Neural cell (in vitro differentiated cells): ENCODE data around the gene BROX. TPM values are rescaled to one million over a fixed set of nuclear protein-coding genes. Genes with fewer than 3 reads are reported as not detected.

ENCODE experiments used
- H2AFZ ChIP-seq: fragments of 200-600, 300-800 bp; sonication (generic), shearing (Covaris generic); 2 replicates; pipeline ENCODE4 v1.6.0; 2014; ENCODE audit warnings: low read depth, mild to moderate bottlenecking, antibody characterized with exemption, low read length, moderate library complexity
- H3F3A ChIP-seq: fragments of 200-600 bp; shearing (Covaris generic); 2 replicates; pipeline ENCODE4 v1.6.1; 2016; ENCODE audit warnings: mild to moderate bottlenecking, moderate library complexity, mixed read lengths, antibody characterized with exemption, low read length; ENCODE audit not compliant: insufficient read depth, poor library complexity, severe bottlenecking
- H3K27ac ChIP-seq: fragments of 200-600, 300-800 bp; sonication (generic), shearing (Covaris generic); 2 replicates; pipeline ENCODE4 v1.5.1; 2014; ENCODE audit warnings: mild to moderate bottlenecking, low read length, moderate library complexity
- H3K27me3 ChIP-seq: fragments of 300-800, 200-600 bp; sonication (generic), shearing (Covaris generic); 2 replicates; pipeline ENCODE4 v1.6.0; 2014; ENCODE audit warnings: mild to moderate bottlenecking, low read depth, low read length, moderate library complexity; ENCODE audit not compliant: insufficient read depth
- H3K36me3 ChIP-seq: fragments of 300-800, 200-600 bp; sonication (generic), shearing (Covaris generic); 2 replicates; pipeline ENCODE4 v1.5.1; 2014; ENCODE audit warnings: mild to moderate bottlenecking, antibody characterized with exemption, low read length, moderate library complexity; ENCODE audit not compliant: insufficient read depth
- H3K4me2 ChIP-seq: fragments of 300-800, 200-600 bp; sonication (generic), shearing (Covaris generic); 2 replicates; pipeline ENCODE4 v1.6.0; 2014; ENCODE audit warnings: mild to moderate bottlenecking, low read length
- H3K4me3 ChIP-seq: fragments of 300-800, 200-600 bp; sonication (generic), shearing (Covaris generic); 2 replicates; pipeline ENCODE4 v1.5.1; 2014; ENCODE audit warnings: mild to moderate bottlenecking, low read length, moderate library complexity
- H3K79me2 ChIP-seq: fragments of 200-600 bp; shearing (Covaris generic); replicated peaks from 2 replicates; pipeline ENCODE4 v1.6.0; 2014; ENCODE audit warnings: mild to moderate bottlenecking, low read length, moderate library complexity; ENCODE audit not compliant: insufficient read depth
- H3K9ac ChIP-seq: fragments of 300-800, 200-600 bp; sonication (generic), shearing (Covaris generic); 2 replicates; pipeline ENCODE4 v1.6.1; 2016; ENCODE audit warnings: mild to moderate bottlenecking, low read length, mixed read lengths
- H3K9me2 ChIP-seq: fragments of 200-600 bp; shearing (Covaris generic); 2 replicates; pipeline ENCODE4 v1.6.1; 2016; ENCODE audit warnings: mild to moderate bottlenecking, low read length, mixed read lengths; ENCODE audit not compliant: insufficient read depth
- H3K9me3 ChIP-seq: fragments of 200-600, 300-800 bp; sonication (generic), shearing (Covaris generic); 2 replicates; pipeline ENCODE4 v1.6.1; 2016; ENCODE audit warnings: mild to moderate bottlenecking, mixed run types, low read length, moderate library complexity, mixed read lengths
- H4K20me1 ChIP-seq: fragments of 200-600 bp; shearing (Covaris generic); 2 replicates; pipeline ENCODE4 v1.6.1; 2016; ENCODE audit warnings: mild to moderate bottlenecking, mixed run types; ENCODE audit not compliant: insufficient read depth
- EP300 ChIP-seq: fragments of 450-650 bp; conservative IDR thresholded peaks from 2 replicates; pipeline ENCODE4 v1.6.1; 2014; ENCODE audit warnings: antibody characterized with exemption, mild to moderate bottlenecking, moderate library complexity; ENCODE audit not compliant: poor library complexity, severe bottlenecking
- EZH2 ChIP-seq: fragments of 200-600, 300-800 bp; shearing (Covaris generic), sonication (generic); IDR thresholded peaks from 2 replicates; pipeline ENCODE4 v1.6.1; 2014; ENCODE audit warnings: antibody characterized with exemption, low read length, borderline replicate concordance, mild to moderate bottlenecking; ENCODE audit not compliant: insufficient read depth, poor library complexity, severe bottlenecking
- MXI1 ChIP-seq: fragments of 450-650 bp; conservative IDR thresholded peaks from 2 replicates; pipeline ENCODE4 v1.6.1; 2014; ENCODE audit warnings: antibody characterized with exemption, mild to moderate bottlenecking; ENCODE audit not compliant: poor library complexity, severe bottlenecking
- POLR2AphosphoS5 ChIP-seq: IDR thresholded peaks from 2 replicates; pipeline ENCODE4 v1.6.1; 2012
- RAD21 ChIP-seq: fragments of 450-650 bp; conservative IDR thresholded peaks from 2 replicates; pipeline ENCODE4 v1.6.1; 2014; ENCODE audit warnings: antibody characterized with exemption, mild to moderate bottlenecking, moderate library complexity
- SMC3 ChIP-seq: fragments of 450-650 bp; conservative IDR thresholded peaks from 2 replicates; pipeline ENCODE4 v1.6.1; 2014; ENCODE audit warnings: antibody characterized with exemption, mild to moderate bottlenecking, moderate library complexity; ENCODE audit not compliant: poor library complexity
- TAF1 ChIP-seq: IDR thresholded peaks from 2 replicates; pipeline ENCODE4 v1.6.1; 2012; ENCODE audit warnings: low read depth
- polyA plus RNA-seq: library from polyadenylated mRNA; depleted of rRNA; stranded (reverse); fragments of >200 nt; gene quantifications from 2 replicates; pipeline ENCODE4 v1.2.3, GENCODE V29; 2014
- TF ChIP-seq, protein P1 (sequence below): fragments of 450-650 bp; IDR thresholded peaks from 2 replicates; pipeline ENCODE4 v1.5.1; 2014; ENCODE audit warnings: antibody characterized with exemption, mild to moderate bottlenecking, moderate library complexity; ENCODE audit not compliant: poor library complexity, severe bottlenecking
- TF ChIP-seq, protein P2 (sequence below): IDR thresholded peaks from 2 replicates; pipeline ENCODE4 v1.6.1; 2012; ENCODE audit warnings: borderline replicate concordance

The BROX gene
- polyA plus RNA-seq, 1 donor from 2014 or later, result 22.6 TPM

DNA sequence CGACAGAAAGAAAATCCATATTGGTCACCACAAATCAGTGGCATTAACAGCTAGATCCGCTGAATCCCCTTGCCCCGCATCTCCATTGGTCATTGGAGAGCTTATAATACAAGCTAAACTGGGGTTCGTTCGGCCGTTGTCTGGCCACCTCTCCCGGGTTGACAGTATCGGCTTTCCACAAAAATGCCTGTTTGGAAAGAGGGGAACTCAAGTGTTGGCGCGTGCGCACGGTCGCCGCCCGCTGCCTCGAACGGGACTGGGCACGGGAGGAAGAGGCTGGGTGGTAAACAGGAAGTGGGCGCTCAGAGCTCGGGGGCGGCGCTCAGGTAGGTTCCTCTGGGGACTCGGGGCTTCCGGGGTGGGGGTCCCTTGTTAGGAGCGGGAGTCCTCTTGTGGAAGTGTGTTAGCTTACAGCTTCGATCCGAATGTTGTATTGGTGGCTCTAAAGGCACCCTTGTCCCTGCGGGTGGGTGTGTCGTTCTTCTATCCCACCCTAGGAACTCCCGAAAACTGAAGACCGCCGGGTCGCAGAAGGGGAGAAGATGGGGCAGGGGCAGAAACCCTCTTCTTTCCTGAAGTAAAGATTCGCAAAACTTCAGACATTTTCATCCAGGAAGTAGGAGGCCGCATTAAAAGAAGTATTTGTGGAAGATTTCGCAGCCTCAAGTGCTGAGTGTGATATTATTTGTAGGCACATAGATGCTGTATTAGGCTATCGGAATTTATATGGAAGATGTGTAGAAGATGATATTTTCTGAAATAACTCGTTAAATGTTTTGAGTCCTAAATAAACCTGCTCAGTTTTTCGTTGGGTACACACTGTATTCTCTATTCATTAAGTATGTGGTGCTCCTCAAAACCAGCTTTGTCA is 962 bp downstream of the BROX start:
- Histone ChIP-seq H3K9me2 (no peaks in the 10 kb centered on the region), H3K79me2 (peaks cover 31% of the 10 kb centered on the region)
- TF ChIP-seq POLR2AphosphoS5 (peak; percentile 56), RAD21 (no peak), MXI1 (peak; percentile 7), EP300 (no peak), EZH2 (no peak), SMC3 (no peak), TAF1 (no peak)
- TF ChIP-seq, protein P1, sequence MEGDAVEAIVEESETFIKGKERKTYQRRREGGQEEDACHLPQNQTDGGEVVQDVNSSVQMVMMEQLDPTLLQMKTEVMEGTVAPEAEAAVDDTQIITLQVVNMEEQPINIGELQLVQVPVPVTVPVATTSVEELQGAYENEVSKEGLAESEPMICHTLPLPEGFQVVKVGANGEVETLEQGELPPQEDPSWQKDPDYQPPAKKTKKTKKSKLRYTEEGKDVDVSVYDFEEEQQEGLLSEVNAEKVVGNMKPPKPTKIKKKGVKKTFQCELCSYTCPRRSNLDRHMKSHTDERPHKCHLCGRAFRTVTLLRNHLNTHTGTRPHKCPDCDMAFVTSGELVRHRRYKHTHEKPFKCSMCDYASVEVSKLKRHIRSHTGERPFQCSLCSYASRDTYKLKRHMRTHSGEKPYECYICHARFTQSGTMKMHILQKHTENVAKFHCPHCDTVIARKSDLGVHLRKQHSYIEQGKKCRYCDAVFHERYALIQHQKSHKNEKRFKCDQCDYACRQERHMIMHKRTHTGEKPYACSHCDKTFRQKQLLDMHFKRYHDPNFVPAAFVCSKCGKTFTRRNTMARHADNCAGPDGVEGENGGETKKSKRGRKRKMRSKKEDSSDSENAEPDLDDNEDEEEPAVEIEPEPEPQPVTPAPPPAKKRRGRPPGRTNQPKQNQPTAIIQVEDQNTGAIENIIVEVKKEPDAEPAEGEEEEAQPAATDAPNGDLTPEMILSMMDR, result peak; percentile 27
- TF ChIP-seq, protein P2, sequence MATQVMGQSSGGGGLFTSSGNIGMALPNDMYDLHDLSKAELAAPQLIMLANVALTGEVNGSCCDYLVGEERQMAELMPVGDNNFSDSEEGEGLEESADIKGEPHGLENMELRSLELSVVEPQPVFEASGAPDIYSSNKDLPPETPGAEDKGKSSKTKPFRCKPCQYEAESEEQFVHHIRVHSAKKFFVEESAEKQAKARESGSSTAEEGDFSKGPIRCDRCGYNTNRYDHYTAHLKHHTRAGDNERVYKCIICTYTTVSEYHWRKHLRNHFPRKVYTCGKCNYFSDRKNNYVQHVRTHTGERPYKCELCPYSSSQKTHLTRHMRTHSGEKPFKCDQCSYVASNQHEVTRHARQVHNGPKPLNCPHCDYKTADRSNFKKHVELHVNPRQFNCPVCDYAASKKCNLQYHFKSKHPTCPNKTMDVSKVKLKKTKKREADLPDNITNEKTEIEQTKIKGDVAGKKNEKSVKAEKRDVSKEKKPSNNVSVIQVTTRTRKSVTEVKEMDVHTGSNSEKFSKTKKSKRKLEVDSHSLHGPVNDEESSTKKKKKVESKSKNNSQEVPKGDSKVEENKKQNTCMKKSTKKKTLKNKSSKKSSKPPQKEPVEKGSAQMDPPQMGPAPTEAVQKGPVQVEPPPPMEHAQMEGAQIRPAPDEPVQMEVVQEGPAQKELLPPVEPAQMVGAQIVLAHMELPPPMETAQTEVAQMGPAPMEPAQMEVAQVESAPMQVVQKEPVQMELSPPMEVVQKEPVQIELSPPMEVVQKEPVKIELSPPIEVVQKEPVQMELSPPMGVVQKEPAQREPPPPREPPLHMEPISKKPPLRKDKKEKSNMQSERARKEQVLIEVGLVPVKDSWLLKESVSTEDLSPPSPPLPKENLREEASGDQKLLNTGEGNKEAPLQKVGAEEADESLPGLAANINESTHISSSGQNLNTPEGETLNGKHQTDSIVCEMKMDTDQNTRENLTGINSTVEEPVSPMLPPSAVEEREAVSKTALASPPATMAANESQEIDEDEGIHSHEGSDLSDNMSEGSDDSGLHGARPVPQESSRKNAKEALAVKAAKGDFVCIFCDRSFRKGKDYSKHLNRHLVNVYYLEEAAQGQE, result peak; percentile 44

GRCh38 chr1:222716393-222716792 is 4.0 kb downstream of the BROX start:
- Histone ChIP-seq H4K20me1 (no peaks in the 10 kb centered on the region), H3K9me3 (no peaks in the 10 kb centered on the region), H2AFZ (no peak overlapping the region), H3K36me3 (no peaks in the 10 kb centered on the region), H3K4me3 (no peak overlapping the region), H3F3A (no peaks in the 10 kb centered on the region), H3K9ac (no peak overlapping the region), H3K27me3 (no peaks in the 10 kb centered on the region), H3K79me2 (peaks cover 4% of the 10 kb centered on the region), H3K4me2 (no peak overlapping the region), H3K27ac (no peak overlapping the region), H3K9me2 (no peaks in the 10 kb centered on the region)
- TF ChIP-seq EP300, result no peak
- TF ChIP-seq, protein P1, result no peak
- TF ChIP-seq, protein P2, result no peak

More for the DNA sequence above, 962 bp downstream of the BROX start:
- no peaks in the 10 kb centered on the region for H3K9me3 ChIP-seq
- peak overlapping the region; percentile 77 for H3K4me3 ChIP-seq
- H4K20me1 ChIP-seq, result no peaks in the 10 kb centered on the region
- no peaks in the 10 kb centered on the region for H3K27me3 ChIP-seq
- peak overlapping the region; percentile 64 for H3K4me2 ChIP-seq
- H3K9ac ChIP-seq, result peak overlapping the region; percentile 86
- H3K36me3 ChIP-seq, result no peaks in the 10 kb centered on the region
- H3K27ac ChIP-seq, result peak overlapping the region; percentile 95
- no peaks in the 10 kb centered on the region for H3F3A ChIP-seq
- peak overlapping the region; percentile 94 for H2AFZ ChIP-seq
